AG04450 (cell line): ENCODE results near the gene ENOX1. TPM values are rescaled to one million over a fixed set of nuclear protein-coding genes. Genes with fewer than 3 reads are reported as not detected.
A peak's percentile ranks its signal among the peaks of the same experiment; 100 is the strongest.

ENCODE experiments used
- CTCF ChIA-PET: fragments of 300-600, 350-600 bp; formaldehyde crosslinking; extraction: SDS; loops from one replicate; lab custom pipeline; 2022; ENCODE audit warnings: antibody characterized with exemption, inconsistent platforms; lab: Charles Lee
- POLR2A ChIA-PET: fragments of 350-600 bp; formaldehyde crosslinking; extraction: SDS; loops from one replicate; lab custom pipeline; 2021; ENCODE audit warnings: antibody characterized with exemption, inconsistent platforms; lab: Yijun Ruan, JAX
- DNase-seq: peaks from one replicate; pipeline ENCODE4 v3.0.0-alpha.2; 2011; ENCODE audit warnings: low read depth, low spot score
- H3K27ac ChIP-seq: one replicate; pipeline ENCODE4 v1.5.1; 2012; ENCODE audit warnings: low read depth, low read length, control low read depth
- H3K27me3 ChIP-seq: one replicate; pipeline ENCODE4 v1.6.0; 2012; ENCODE audit warnings: low read length; ENCODE audit not compliant: control insufficient read depth, insufficient read depth
- H3K4me3 ChIP-seq: 2 replicates; pipeline ENCODE4 v1.5.1; 2011; ENCODE audit warnings: mild to moderate bottlenecking, low read depth, low read length, control low read depth
- H3K9me3 ChIP-seq: 2 replicates; pipeline ENCODE4 v1.5.1; 2012; ENCODE audit warnings: low read length; ENCODE audit not compliant: control insufficient read depth, insufficient read depth
- polyA plus RNA-seq: library from polyadenylated mRNA; depleted of rRNA; stranded (reverse); fragments of >200 nt; gene quantifications from 2 replicates; pipeline ENCODE4 v1.2.3, GENCODE V29; 2011
- TF ChIP-seq, protein P1 (sequence below): IDR thresholded peaks from 2 replicates; pipeline ENCODE4 v1.5.1; 2011; ENCODE audit warnings: low read depth, low read length, control low read depth, inconsistent platforms

ENOX1 gene
- polyA plus RNA-seq, 1 experiment: 3.9 TPM

- TF ChIP-seq, protein P1, sequence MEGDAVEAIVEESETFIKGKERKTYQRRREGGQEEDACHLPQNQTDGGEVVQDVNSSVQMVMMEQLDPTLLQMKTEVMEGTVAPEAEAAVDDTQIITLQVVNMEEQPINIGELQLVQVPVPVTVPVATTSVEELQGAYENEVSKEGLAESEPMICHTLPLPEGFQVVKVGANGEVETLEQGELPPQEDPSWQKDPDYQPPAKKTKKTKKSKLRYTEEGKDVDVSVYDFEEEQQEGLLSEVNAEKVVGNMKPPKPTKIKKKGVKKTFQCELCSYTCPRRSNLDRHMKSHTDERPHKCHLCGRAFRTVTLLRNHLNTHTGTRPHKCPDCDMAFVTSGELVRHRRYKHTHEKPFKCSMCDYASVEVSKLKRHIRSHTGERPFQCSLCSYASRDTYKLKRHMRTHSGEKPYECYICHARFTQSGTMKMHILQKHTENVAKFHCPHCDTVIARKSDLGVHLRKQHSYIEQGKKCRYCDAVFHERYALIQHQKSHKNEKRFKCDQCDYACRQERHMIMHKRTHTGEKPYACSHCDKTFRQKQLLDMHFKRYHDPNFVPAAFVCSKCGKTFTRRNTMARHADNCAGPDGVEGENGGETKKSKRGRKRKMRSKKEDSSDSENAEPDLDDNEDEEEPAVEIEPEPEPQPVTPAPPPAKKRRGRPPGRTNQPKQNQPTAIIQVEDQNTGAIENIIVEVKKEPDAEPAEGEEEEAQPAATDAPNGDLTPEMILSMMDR: no peak
- no peaks in the 10 kb centered on the region for H3K9me3 ChIP-seq
- DNase-seq: no peak
- no peak overlapping the region for H3K4me3 ChIP-seq
- ChIA-PET POLR2A (no interaction called here), CTCF (no interaction called here)
- H3K27me3 ChIP-seq: no peaks in the 10 kb centered on the region
- H3K27ac ChIP-seq: no peak overlapping the region
These were observed 500.7 kb downstream of the ENOX1 start for GRCh38 chr13:43285933-43286597.

DNA sequence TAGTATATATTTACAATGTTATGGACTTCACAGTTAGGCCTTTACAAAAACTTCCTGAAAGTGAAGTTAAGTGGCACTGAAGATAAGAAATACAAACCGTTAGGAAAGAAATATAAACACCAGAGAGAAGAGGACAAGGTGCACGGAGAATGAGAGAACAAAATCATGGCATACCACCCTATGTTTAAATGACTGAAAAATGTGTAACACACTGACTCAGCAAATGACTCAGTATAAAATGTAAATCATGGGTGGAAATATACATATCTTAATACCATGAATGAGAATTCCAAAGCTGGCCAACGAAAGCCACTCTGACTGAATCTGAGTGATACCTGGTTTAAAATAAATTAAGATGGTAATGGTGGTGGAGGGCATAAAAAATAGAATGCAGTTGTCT is 502.6 kb downstream of the ENOX1 start:
- Histone ChIP-seq H3K27ac (no peak overlapping the region), H3K9me3 (no peaks in the 10 kb centered on the region), H3K4me3 (no peak overlapping the region), H3K27me3 (no peaks in the 10 kb centered on the region)
- CTCF ChIA-PET: interaction anchor here (1.4 kb wide), 1 partner anchor 200 kb away, joined by 4 read pairs; no protein-coding TSS in a partner anchor
- TF ChIP-seq, protein P1: no peak
- peak; percentile 70 for DNase-seq
- POLR2A ChIA-PET: interaction anchor here (1.3 kb wide), 1 partner anchor 15 kb away, joined by 6 read pairs; no protein-coding TSS in a partner anchor

- Histone ChIP-seq H3K27ac (no peak overlapping the region), H3K9me3 (no peaks in the 10 kb centered on the region), H3K4me3 (no peak overlapping the region), H3K27me3 (no peaks in the 10 kb centered on the region)
- no peak for DNase-seq
- POLR2A ChIA-PET: no interaction called here
- CTCF ChIA-PET: no interaction called here
- TF ChIP-seq, protein P1: no peak
These were observed 507.1 kb downstream of the ENOX1 start for GRCh38 chr13:43279696-43280095.

GRCh38 chr13:43278127-43278526 is 508.6 kb downstream of the ENOX1 start:
- H3K9me3 ChIP-seq: no peaks in the 10 kb centered on the region
- no peak overlapping the region for H3K4me3 ChIP-seq
- CTCF ChIA-PET: no interaction called here
- POLR2A ChIA-PET: interaction anchor here (1.6 kb wide), 1 partner anchor 9 kb away, joined by 3 read pairs; no protein-coding TSS in a partner anchor
- no peaks in the 10 kb centered on the region for H3K27me3 ChIP-seq
- no peak overlapping the region for H3K27ac ChIP-seq
- TF ChIP-seq, protein P1: no peak
- DNase-seq: no peak

DNA sequence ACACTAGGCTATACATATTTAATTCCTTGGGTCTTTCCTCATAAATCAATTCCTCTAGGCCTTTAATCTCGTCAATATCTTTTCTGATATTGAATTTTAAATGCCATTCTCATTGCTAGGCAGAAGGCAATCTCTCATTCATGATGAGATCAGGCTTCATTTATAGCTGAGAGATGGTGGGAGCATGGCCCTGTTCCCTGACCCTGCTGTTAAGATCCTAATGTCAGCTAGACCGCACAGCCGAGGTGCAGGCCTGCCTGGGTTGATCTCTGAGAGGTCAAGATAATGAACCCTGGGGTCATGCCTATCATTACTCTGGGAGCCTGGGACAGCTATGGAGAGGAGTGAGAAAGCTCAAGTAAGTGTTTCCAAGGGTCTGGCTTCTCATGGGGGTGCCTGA is 509.6 kb downstream of the ENOX1 start:
- CTCF ChIA-PET: interaction anchor here (0.6 kb wide), 1 partner anchor 509 kb away, joined by 6 read pairs; no protein-coding TSS in a partner anchor
- DNase-seq: no peak
- no peak overlapping the region for H3K4me3 ChIP-seq
- POLR2A ChIA-PET: interaction anchor here (1.6 kb wide), 1 partner anchor 8 kb away, joined by 3 read pairs; no protein-coding TSS in a partner anchor
- H3K27me3 ChIP-seq: no peaks in the 10 kb centered on the region
- H3K27ac ChIP-seq: no peak overlapping the region
- TF ChIP-seq, protein P1: no peak
- no peaks in the 10 kb centered on the region for H3K9me3 ChIP-seq
